Stimulated activated CD8-positive, alpha-beta memory T cell treated with anti-CD3 and anti-CD28 coated beads, Interleukin-12 subunit alpha, Interleukin-12 subunit beta, amount 100 ng/mL, for 24 hours (primary cell): Measurements from ENCODE around the gene USP15.

Source experiments
- DNase-seq: peaks from one replicate; pipeline ENCODE4 v3.0.0-alpha.2; 2020; ENCODE audit errors: extremely low read depth

Gene USP15

DNA sequence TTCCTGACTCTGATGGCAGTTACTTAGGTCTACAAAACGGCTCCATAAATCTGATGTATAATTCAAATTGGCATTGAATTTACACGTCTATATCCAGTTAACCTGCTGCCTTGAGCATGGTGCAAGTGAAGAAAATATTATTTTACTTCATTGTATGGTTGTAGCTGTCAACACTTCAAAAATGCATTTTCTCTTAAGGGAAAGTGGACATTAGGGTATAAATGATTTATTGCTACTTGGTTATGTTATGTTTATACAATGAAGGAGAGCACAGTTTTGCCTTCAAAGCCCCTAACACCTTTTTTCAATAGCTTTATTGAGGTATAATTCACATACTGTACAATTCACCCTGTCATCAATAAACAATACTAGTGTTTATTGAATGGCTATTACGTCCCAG is 2.0 kb upstream of the USP15 start:
- DNase-seq: no peak

DNA sequence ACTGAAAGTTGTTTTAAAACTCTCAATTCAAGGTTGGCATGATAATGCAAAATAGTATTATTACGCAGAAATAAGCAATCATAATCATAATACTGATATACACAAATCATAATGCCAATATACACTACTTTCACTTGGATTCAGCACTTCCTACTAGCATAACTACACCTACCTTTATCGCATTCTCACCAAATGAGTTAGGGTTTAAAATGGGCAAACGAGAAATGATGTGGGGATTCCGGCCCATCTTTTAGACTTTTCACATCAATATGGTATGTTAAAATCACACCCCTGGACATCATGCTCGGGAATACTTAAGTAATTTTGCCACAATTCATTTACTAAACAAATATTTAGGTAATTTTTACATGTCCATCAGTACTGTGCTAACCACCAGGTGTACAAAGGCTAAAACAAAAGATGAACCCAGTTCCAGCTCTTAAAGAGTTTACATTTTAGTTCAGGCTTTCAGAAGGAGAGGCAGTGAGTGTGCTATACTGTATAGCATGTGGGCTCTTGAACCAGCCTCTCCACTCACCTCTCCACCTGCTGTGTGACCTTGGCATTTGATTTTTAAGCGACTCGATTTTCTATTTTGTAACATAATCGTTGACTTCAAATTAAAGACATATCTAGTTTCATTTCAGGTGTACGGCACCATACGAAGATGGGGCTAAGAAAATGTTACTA is 1.1 kb upstream of the USP15 start:
- DNase-seq: no peak

GRCh38 chr12:62259631-62259992 is 592 bp upstream of the USP15 start:
- DNase-seq: no peak

DNA sequence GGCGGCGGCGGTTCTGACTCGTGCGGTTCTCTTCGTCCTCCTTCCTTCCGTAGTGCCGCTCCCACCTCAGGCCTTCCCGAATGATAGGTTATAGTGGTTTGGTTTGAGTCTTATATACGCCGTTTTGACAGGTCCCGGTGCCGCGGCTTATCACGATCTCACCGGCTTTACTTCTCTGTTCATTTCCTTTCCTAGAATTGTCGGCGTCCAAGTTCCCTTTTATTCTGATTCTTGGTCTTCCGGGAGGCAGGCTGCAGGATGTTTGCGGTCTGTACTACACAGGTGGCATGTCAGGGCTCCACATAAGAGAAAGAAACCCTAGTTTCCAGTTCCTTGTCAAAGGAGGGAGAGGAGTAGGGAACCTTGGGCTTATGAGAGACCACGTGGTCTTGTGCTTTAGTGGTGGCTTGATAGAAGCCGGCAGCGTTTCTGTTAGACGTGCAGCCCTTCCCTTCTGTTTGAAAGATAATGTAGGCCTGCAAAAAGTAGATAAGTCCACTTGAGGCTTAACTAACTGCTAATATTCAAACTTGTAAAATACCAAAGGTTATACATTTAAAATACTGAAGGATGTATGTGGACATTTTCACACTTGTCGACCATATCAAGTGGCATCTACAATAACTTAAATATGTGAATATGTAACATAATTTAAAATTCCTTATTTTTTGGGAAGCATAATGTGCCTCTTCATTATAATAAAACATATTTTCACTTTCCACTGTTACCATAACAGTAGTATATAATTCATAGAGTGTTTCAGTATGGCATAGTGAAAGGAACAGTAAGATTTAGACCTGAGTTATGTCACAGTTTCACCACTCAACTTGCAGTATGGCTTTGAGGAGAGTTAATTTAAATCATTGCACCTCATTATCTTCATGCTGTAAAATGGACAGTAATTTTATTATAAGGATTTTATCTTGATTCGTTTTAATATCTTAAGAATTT is 804 bp downstream of the USP15 start:
- no peak for DNase-seq

GRCh38 chr12:62261876-62262517 is 1.8 kb downstream of the USP15 start:
- no peak for DNase-seq

GRCh38 chr12:62263232-62263631 is 3.0 kb downstream of the USP15 start:
- no peak for DNase-seq

- DNase-seq: no peak
Observed at GRCh38 chr12:62263966-62264365, 3.8 kb downstream of the USP15 start.

DNA sequence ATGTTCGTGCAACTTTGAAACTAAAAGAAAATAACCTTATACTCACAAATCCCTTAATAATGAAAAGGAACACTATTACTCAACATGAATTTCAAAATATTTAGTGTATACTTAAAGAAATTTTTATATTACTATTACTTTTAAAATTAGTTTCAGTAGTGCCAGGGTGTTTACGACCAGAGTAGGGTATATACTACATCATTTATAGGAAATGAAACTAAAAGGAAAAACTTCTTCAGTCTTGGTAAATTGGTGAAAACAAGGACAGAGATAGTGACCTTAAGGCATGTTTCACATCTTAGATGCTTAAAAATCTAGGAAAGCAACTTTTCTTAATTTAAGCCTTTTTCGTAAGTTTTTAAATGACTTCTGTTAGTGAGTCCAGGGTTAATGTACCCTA is 4.5 kb downstream of the USP15 start:
- no peak for DNase-seq

- DNase-seq: no peak
Observed at GRCh38 chr12:62265511-62265910, 5.3 kb downstream of the USP15 start.

- no peak for DNase-seq
Observed at GRCh38 chr12:62267026-62267425, 6.8 kb downstream of the USP15 start.

DNA sequence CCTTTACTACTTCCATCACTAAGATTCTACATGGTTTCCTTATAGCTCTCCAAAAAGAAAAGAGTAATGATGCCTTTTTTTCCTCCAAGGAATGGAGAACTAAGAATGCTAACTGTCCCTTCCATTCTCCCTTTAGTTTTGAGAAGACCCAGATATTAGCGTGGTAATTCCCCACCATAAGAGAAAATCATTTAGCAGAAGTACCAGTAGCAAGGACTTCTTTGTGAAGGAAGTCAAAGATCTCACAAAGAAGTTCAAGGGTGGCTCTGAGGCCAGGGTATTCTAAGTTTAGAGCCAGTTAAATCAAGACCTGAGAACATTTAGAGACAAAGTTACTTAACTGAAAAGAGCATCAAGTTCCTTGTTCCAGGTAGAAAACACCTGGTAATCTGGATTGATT is 7.3 kb downstream of the USP15 start:
- DNase-seq: no peak

GRCh38 chr12:62268956-62269355 is 8.8 kb downstream of the USP15 start:
- no peak for DNase-seq

DNA sequence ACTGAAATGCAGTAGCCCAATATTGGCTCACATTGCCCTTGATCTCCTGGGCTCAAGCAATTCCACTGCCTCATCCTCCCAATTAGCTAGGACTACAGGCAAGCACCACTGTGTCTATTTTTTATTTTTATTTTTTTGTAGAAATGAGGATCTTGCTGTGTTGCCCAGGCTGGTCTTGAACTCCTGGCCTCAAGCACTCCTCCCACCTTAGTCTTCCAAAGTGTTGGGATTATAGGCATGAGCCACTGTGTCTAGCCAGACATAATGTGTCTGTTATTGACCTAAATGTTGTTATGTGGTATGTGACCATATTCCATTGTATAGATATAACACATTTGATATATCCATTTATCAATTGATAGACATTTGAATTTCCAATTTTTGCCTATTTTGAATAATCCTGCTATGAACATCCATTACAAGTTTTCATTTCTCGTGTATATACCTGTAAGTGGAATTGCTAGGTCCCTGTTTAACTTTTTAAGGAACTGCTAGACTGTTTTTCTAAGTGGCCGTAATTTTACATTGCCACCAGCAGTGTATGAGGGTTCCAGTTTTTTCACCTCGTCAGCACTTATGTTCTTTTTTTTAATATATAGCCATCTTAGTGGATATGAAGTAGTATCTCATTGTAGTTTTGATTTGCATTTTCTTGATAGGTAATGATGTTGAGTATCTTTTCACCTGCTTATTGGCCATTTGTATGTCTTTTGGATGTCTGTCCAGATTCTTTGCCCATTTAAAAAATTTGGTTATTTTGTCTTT is 9.4 kb downstream of the USP15 start:
- DNase-seq: no peak

- DNase-seq: no peak
Observed at GRCh38 chr12:62270384-62270783, 10.2 kb downstream of the USP15 start.

- no peak for DNase-seq
Observed at GRCh38 chr12:62270872-62271271, 10.7 kb downstream of the USP15 start.

DNA sequence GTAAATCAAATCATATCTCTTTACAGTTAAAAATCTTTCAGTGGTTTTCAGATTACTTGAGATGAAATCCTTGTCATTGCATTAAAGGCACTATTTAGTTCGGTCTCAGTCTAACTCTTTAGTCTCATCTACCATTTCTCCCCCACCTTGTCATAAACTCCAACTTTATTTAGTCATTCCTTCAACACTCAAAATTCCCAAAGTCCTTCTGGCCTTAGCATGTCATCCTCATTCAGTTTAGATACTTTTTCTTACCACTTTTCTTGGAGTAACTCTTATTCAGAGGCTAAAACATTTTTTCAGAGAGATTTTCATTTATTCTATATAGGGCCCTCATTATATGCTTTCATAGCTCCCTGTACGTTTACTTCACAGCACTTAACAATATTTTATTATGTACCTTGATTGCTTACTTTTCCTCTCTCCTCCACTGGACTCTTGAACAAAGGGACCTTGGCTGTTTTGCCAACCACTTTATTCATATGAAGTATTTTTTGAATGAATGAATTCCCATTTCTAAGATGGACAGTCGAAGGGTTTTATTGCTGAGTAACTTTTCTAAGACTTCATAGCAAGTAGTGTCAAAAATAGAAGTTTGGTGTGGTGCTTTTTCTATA is 12.8 kb downstream of the USP15 start:
- DNase-seq: no peak

DNA sequence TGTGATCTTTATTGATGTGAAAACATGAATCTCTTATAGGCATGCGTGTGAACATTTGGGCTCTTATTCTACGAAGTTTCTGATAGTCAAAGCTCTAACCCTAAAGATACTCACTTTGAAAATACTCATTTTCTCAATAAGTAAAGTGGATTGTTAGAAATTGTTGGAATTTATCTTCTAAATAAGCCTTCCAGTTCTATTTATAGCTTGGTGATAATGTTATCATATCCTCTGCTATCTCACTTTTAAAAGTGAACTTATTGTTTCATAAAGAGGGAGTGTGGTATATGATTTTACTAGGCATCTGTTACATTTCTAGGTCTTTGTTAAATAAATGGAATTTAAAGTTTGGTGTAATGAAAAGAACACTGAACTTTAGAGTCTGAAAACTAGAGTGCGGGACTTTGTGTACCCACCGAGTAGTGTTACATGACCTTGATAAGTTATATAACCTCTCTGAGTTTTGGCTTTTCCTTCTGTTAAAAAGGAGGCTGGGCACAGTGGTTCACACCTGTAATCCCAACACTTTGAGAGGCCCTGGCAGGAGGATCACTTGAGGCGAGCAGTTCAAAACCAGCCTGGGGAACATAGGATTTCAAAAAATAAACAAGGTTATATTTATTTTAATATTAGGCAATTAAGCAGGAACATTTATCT is 13.6 kb downstream of the USP15 start:
- DNase-seq: no peak

DNA sequence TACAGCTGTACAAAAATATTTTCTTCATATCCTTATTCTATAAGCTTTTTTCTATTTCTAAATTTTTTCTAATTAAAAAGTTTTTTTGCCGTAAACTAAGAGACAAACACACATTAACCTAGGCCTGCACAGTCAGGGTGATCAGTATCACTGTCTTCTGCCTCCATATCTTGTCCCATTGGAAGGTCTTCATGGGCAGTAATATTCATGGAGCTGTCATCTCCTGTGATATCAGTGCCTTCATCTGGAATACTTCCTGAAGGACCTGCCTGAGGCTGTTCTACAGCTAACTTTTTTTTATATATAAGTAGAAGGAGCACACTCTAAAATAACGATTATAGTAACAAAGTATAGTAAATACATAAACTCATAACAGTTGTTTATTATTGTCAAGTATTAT is 17.8 kb downstream of the USP15 start:
- DNase-seq: no peak

DNA sequence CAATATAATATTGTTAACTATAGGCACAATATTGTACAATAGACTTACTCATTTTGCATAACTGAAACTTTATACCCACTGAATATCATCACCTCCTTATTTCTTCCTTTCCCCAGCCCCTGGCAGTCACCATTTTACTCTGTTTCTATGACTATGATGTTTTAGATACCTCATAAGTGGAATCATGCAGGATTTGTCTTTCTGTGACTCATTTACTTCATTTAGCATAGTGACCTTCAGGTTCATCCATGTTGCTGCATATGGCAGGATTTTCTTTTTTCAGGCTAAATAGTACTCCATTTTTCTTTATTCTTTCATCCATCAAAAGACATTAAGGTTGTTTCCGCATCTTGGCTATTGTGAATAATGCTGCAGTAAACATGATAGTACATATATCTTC is 18.9 kb downstream of the USP15 start:
- no peak for DNase-seq

DNA sequence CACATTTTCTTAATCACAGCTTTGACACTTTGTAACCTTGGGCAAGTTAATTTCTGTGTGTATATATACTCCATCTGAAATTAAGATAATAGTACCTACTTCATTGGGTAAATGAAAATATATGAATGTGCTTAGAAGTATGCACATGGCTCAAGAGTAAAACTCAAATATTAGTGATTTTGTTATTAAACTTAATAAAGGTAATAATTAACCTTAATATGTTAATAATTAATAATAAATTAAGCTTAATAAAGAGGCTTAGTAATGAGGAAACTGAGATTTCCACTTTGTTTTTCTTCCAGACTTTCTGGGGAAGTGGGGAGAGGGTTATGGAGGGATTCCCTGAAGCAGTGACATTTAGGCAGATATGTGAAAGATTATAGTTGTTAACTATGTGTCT is 19.8 kb downstream of the USP15 start:
- DNase-seq: no peak
